Bronchial epithelial cell (primary cell): ENCODE data around the gene TPX2. TPM values are rescaled to one million over a fixed set of nuclear protein-coding genes. Genes with fewer than 3 reads are reported as not detected.

Source experiments
- DNase-seq: peaks from one replicate; pipeline ENCODE4 v3.0.0-alpha.2; 2010; ENCODE audit warnings: low read depth
- FAIRE-seq: peaks from 2 replicates; lab custom pipeline; 2011; peaks lifted over from hg19 to GRCh38; lab: Jason Lieb, UNC
- H3K27me3 ChIP-seq: 2 replicates; pipeline ENCODE4 v1.5.1; 2011; ENCODE audit warnings: low read length; ENCODE audit not compliant: control insufficient read depth, insufficient read depth
- H3K36me3 ChIP-seq: 2 replicates; pipeline ENCODE4 v1.5.1; 2011; ENCODE audit warnings: low read length; ENCODE audit not compliant: control insufficient read depth, insufficient read depth
- H3K4me3 ChIP-seq: 2 replicates; pipeline ENCODE4 v1.5.1; 2011; ENCODE audit warnings: mild to moderate bottlenecking, low read depth, low read length, control low read depth
- total RNA-seq: library from RNA; depleted of rRNA; stranded (reverse); fragments of >200 nt; gene quantifications from 2 replicates; pipeline ENCODE4 v1.2.1, GENCODE V29; 2014
- TF ChIP-seq, protein P1 (sequence below): IDR thresholded peaks from 2 replicates; pipeline ENCODE4 v1.5.1; 2011; ENCODE audit warnings: mild to moderate bottlenecking, moderate library complexity, low read length, control low read depth, inconsistent platforms; ENCODE audit not compliant: insufficient read depth, severe bottlenecking

The TPX2 gene
- total RNA-seq, 1 donor from 2014 or later, result 1.3 TPM

DNA sequence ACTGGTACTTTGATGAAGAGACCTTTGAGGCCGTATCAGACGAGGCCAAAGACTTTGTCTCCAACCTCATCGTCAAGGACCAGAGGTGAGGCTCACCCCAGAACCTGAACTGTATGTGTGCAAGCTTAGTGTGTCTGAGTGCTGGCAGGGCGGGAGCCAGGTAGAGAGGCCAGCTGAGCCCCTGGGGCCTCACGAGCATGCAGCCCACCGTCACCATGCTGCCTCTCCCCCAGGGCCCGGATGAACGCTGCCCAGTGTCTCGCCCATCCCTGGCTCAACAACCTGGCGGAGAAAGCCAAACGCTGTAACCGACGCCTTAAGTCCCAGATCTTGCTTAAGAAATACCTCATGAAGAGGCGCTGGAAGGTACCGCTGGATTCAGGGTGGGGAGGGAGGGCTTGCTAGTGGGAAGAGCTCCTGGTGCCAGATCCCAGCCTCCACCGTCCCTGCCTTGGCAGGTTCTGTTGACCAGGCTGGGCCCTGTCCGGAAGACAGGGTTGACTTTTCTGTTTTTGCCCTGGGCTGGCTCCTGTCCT, 92.7 kb downstream of the TPX2 start:
- peaks cover 2% of the 10 kb centered on the region for H3K27me3 ChIP-seq
- TF ChIP-seq, protein P1, sequence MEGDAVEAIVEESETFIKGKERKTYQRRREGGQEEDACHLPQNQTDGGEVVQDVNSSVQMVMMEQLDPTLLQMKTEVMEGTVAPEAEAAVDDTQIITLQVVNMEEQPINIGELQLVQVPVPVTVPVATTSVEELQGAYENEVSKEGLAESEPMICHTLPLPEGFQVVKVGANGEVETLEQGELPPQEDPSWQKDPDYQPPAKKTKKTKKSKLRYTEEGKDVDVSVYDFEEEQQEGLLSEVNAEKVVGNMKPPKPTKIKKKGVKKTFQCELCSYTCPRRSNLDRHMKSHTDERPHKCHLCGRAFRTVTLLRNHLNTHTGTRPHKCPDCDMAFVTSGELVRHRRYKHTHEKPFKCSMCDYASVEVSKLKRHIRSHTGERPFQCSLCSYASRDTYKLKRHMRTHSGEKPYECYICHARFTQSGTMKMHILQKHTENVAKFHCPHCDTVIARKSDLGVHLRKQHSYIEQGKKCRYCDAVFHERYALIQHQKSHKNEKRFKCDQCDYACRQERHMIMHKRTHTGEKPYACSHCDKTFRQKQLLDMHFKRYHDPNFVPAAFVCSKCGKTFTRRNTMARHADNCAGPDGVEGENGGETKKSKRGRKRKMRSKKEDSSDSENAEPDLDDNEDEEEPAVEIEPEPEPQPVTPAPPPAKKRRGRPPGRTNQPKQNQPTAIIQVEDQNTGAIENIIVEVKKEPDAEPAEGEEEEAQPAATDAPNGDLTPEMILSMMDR, result no peak
- FAIRE-seq, result no peak

DNA sequence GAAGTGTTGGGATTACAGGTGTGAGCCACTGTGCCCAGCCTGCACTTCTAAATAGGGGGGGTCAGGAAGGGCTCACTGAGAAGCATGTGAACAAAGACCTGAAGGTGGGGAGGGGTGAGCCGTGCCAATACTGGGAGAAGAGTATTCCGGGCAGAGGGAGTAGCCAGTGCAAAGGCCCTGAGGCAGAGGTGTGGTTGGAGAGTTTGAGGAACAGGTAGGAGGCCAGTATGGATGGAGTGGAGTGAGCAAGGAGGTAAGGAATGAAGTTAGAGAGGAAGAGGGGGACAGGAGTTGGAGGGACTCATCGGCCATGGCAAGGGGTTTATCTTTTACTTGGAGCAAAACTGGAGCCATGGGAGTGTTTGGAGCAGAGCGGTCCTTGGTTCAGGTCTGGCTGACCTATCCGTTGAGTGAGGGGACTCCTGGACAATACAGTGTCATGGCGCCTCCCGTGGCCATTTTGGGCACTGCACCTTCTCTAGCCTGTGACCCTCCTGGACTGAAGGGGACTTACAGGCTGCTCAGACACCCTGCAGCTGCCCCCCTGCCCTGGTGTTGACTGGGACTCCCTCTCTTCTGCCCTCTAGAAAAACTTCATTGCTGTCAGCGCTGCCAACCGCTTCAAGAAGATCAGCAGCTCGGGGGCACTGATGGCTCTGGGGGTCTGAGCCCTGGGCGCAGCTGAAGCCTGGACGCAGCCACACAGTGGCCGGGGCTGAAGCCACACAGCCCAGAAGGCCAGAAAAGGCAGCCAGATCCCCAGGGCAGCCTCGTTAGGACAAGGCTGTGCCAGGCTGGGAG, 94.2 kb downstream of the TPX2 start:
- TF ChIP-seq, protein P1, result peak; percentile 87
- peaks cover 6% of the 10 kb centered on the region for H3K27me3 ChIP-seq
- DNase-seq, result peak; percentile 29

More for the DNA sequence above, 92.7 kb downstream of the TPX2 start:
- Histone ChIP-seq H3K36me3 (no peaks in the 10 kb centered on the region), H3K4me3 (no peak overlapping the region)
- no peak for DNase-seq

DNA sequence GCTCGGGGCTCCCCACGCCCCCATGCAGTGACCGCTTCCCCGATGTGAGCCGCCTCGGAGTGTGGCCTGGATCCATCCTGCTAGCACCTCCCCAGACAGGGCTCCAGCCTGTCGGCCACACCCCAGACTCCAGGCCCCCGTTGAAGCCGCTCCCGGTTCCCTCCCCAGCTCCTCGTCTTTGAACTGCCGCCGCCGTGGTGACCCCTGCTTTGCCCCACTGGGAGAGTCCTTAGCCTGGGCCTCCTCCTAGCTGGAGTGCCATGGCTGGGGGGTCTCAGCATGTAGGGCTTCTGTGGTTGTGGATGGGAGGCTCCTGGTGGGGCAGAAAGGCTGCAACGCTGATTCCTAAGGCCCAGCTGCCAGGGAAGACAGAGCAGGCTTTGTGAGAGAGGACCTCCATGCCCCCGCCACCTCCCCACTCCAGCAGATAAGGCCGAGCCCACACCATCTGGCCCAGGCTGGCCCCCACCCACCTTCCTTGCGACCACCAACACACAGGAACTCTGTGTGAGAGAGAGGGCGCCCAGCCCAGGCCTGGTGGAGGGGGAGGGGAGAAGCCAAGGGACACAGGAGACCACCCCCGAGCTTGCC, 94.9 kb downstream of the TPX2 start:
- H3K36me3 ChIP-seq, result no peaks in the 10 kb centered on the region
- DNase-seq (no peak), FAIRE-seq (no peak)
- TF ChIP-seq, protein P1, result no peak
- H3K4me3 ChIP-seq, result no peak overlapping the region
- peaks cover 6% of the 10 kb centered on the region for H3K27me3 ChIP-seq

More for the DNA sequence above, 94.2 kb downstream of the TPX2 start:
- Histone ChIP-seq H3K4me3 (no peak overlapping the region), H3K36me3 (no peaks in the 10 kb centered on the region)
- FAIRE-seq, result no peak

DNA sequence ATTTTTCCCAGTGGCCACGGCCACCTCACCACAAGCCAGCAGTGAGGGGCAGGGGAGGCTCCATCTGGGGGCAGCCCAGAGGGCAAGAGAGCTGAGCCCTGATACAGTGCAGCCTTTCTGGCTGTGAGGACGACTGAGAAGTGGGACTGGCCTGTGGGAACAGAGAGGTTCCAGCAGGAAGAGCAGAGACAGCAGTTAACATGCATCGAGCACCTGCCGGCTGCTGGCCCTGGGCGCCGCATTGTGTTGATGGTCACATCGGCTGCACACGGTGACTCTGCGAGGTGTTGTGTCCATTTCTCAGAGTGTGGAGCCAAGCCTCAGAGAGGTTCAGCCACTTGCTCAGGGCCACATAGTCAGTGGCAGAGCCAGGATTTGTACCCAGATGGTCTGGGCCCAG, 96.5 kb downstream of the TPX2 start:
- no peak for FAIRE-seq
- TF ChIP-seq, protein P1, result no peak
- Histone ChIP-seq H3K27me3 (peaks cover 6% of the 10 kb centered on the region), H3K36me3 (no peaks in the 10 kb centered on the region), H3K4me3 (no peak overlapping the region)
- DNase-seq, result no peak

DNA sequence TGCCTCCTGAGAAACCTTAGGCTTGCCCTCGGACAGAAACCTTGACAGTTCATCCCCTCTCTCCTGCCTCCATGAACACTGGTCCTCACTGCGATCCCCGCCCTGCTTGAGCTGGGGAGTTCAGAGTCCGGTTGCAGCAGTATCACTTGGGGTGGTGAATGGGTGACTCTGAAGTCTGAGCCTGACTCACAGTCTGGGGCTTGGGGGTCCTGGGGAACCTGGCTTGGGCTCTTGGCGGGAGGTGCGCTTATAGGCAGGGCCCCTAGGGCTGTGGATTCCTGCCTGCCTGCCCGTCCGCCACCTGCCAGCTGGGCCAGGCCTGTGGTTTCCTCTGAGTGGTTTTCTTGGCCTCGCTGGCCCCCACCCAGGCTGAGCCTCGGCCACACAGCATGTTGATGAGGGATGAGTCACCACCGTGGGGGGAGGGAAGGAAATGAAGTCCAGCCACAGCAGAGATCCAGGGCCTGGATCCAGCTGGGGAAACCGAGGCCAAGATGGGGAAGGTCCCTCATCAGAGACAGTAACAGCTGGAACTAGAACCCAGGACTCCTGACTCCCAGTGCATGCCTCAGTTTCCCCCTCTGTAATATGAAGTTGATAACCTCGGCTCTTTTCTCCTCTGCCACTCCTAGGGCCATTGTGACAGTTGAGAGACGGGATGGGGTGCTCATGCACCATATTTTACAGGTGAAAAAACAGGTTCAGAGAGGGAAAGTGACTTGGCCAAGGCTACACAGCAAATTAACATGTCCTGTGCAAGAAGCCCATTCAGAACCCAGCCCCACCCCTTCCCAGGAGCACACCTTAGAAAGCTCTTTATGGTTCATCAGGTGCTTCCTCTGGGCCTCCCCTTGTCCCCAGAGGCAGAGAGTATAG, 97.1 kb downstream of the TPX2 start:
- peak; percentile 71 for DNase-seq
- Histone ChIP-seq H3K27me3 (peaks cover 6% of the 10 kb centered on the region), H3K4me3 (no peak overlapping the region), H3K36me3 (no peaks in the 10 kb centered on the region)
- TF ChIP-seq, protein P1, result no peak
- FAIRE-seq, result no peak
